Posterior cingulate gyrus (tissue), 11 donors: ENCODE data around the gene ADRA2B.
A peak's percentile ranks its signal among the peaks of the same experiment; 100 is the strongest.

Experiments used
- DNase-seq, 10 donors: peaks; one replicate each; pipeline versions ENCODE4 v3.0.0 to v3.0.0-alpha.2; 2020 to 2021; ENCODE audit warnings: mixed read lengths in 3 of 10
- intact Hi-C: fragments of 100-400 bp; cut with DNase I; formaldehyde crosslinking; loops from one replicate; pipeline ENCODE4 v1.15.1; 2023

Gene ADRA2B

DNA sequence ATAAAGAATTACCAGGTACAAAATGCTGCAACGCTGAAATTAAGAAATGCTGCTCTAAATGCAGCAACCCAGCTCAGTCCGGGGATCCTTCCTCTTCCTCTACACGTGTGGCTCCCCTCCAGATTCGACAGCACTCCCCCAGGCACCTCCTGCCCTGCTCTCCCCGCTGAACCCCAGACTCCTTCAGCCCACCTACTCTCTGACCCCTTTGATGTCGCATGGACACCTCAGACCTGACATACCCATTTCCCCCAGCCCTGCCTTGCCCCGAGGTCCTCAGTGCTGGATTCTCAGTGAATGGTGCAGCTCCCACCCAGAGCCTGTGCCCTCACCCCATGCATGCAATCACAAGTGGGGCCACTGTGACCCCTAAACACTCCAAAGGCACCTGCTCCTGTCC is 4.6 kb upstream of the ADRA2B start:
- intact Hi-C loops: no loop called here
- peak in 3 of 10 donors; percentile 8 to 63 (median 18) for DNase-seq

DNA sequence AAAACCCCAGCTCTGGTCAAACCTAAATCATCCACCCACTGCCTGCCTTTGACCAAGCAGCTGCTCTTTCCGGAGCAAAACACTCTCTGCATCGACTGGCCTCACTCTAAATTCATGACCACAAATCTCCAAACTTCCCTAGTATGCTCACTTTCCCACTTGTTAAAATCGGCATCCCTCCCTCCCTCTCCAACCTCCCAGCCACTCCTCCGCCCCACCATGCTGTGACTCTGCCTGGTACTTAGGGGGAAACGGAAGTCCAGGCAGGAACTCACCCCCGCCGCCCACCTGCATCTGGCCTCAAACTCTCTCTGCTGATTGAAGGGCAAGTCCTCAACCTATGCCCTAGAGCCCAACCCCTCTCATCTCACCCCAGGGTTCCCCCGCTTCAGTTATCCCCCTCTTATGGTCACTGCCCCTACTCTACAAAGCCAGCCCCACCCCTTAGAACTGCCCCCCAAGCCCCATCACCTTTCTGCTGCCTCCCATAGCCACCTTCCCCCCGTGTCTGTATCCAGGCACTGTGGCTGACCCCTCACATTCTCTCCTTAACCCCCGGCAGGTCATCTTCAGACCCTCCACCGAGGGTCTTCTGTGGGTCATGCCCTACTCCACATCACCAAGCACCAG is 3.8 kb upstream of the ADRA2B start:
- intact Hi-C loops: no loop called here
- peak in 3 of 10 donors; percentile 30 to 76 (median 43) for DNase-seq

DNA sequence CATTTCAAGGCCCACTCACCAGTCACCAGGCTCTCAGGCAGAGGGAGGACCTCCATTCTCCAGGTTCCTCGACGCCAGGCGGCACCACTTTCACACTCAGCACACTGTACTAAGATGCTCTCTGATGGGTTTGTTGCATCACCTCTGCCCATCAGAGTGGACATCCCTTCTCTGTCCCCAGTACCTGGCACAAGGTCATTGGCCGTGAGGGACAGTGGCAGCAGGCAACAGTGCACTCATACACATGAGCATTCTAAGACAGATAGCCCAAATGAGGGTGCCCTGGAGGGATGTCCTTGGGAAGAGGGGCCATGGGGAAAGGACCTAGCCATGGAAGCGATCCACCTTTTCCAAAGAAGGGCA is 3.0 kb upstream of the ADRA2B start:
- intact Hi-C loops: loop anchor here (5.0 to 10.0 kb wide), 3 partner anchors 47 to 125 kb away; partner anchors contain the start of gene ANKRD36C
- DNase-seq: peak in 2 of 10 donors; percentile 27 to 40

DNA sequence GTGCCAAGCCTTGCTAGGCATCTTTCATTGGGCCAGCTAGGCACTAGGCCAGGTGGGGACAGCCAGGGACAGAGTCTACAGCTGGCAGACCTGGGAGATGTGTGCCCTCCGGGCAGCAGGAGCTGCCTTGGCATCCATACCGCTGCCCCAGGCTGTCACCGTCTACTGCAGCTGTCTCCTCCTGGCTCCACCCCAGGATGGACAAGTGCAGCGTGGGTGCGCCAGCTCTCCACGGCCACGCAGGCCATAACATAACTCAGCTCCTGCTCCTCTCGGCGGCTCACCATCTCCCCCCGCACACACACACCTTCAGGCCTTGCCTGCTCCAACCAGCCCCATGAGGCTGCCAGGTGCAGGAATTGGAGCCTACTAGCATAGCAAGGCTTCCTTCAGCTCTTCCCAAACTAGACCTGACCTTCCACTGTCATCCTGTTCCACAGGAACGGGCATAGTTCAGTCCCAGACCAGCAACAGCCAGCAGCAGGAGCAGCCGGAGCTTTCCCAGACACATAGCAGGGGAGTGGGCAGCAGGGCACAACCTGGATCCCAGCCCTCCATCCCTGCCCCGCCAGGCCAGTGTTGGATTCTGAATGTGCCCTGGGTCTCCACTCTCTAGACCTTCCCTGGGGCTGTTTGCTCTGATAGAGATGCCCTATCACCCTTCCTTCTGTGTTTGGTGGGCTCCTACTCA is 2.5 kb upstream of the ADRA2B start:
- DNase-seq: peak in 3 of 10 donors; percentile 50 to 82 (median 71)
- intact Hi-C loops: loop anchor here (5.0 to 10.0 kb wide), 3 partner anchors 47 to 124 kb away; partner anchors contain the start of gene ANKRD36C

DNA sequence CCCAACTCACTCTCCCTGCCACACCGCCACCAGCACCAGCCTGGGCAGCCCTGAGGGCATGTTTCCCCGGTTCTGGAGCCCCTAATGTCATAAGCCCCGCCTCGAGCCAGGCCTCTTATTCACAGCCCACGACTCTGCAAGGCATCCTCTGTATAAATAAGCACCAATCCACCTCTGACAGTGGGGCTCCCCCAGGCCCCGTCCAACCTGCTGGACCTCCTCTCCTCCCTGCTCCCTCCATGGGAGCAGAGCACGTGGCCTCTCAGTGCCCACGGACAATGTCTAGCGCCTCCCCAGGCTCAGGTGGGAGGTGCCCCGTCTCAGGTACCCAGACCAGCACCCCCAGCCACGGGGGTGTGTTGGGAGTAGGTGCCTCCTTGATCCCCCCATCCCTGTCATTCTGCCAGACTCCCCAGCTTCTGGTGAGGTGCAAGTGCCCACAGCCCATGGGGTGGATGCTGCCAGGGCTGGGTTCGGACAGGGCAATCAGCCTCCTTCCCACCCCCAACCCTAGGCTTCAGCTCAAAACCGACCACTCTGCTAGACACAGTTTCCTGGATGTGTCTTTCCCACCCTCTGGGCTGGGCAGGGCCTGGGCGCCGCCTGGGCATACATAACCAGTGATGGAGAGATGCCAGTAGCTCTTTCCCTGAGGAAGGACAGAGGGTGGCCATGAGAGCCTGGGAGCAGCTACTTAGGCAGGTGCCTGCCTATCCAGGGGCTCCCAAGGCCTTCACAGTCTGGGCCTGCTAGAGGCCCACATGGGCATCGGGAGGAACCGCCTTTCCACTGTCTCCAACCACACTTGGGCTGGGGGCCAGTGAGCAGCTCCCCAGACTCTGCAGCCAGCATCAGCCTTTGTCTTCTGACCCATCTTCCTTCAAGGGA is 1.6 kb upstream of the ADRA2B start:
- DNase-seq: peak in 3 of 10 donors; percentile 41 to 77 (median 76)
- intact Hi-C loops: loop anchor here (5.0 to 10.0 kb wide), 3 partner anchors 46 to 123 kb away; partner anchors contain the start of gene ANKRD36C

DNA sequence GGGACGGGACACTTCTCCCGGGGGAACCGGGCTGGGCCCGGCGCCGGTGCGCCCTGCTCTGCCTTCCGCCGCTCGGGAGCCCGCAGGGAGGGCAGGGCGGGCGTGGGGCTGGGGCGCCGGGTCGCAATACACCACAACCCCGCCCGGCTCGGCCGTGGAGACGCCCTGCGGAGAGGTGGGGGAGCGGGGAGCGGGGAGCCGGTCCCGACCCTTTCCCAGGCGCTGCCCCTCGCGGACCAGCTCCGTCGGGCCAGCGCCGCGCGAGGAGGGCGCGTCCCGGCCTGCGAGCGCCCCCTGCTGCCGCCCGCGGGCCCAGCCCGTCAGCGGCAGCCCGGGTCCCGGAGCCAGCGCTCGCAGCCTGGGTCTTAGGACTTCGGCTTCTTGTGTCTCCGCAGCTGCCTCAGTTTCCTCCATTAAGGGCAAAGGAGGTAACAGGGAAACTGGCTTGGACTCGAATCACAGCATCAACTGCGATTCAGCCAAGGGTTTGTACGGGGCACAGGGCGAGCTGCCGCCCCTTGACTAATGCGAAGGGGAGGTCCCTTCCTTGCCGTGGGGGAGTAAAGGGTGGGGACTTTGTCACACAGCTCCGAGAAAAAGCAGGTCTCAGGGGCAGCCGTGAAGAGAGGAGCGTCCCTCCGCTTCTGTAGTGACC is 635 bp upstream of the ADRA2B start:
- DNase-seq: peak in 7 of 10 donors; percentile 27 to 92 (median 67)
- intact Hi-C loops: loop anchor here (5.0 to 10.0 kb wide), 3 partner anchors 45 to 122 kb away; partner anchors contain the start of gene ANKRD36C

DNA sequence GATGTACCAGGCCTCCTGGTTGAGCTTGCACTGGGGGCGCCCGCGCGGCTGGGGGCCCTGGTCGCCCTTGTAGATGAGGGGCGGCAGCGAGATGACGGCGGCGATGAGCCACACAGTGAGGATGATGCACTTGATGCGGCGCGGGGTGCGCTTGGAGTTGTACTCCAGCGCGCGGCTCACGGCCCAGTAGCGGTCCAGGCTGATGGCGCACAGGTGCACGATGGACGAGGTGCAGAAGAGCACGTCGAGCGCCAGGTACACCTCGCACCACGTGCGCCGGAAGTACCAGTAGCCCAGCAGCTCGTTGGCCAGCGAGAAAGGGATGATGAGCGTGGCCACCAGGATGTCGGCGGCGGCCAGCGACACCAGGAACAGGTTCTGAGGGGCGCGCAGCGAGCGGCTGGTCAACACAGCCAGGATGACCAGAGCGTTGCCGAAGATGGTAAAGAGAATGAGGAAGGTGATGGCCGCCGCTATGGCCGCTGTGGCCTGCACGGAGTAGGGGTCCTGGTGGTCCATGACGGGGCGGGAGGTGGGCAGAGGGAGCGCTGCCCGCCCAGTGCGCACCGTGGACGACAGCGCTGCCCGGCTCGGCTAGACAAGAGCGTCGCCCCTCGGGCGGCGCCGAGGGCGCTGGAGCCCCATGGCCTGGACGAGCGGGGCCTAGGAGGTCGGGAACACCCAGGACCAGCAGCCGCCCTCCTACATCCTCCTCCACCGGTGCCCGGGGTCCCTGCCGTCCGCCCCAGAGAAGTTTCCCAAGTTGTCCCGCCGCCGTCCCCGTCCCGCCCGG is 544 bp downstream of the ADRA2B start:
- peak in 3 of 10 donors; percentile 47 to 80 (median 70) for DNase-seq
- intact Hi-C loops: loop anchor here (5.0 to 10.0 kb wide), 3 partner anchors 44 to 121 kb away; partner anchors contain the start of gene ANKRD36C

DNA sequence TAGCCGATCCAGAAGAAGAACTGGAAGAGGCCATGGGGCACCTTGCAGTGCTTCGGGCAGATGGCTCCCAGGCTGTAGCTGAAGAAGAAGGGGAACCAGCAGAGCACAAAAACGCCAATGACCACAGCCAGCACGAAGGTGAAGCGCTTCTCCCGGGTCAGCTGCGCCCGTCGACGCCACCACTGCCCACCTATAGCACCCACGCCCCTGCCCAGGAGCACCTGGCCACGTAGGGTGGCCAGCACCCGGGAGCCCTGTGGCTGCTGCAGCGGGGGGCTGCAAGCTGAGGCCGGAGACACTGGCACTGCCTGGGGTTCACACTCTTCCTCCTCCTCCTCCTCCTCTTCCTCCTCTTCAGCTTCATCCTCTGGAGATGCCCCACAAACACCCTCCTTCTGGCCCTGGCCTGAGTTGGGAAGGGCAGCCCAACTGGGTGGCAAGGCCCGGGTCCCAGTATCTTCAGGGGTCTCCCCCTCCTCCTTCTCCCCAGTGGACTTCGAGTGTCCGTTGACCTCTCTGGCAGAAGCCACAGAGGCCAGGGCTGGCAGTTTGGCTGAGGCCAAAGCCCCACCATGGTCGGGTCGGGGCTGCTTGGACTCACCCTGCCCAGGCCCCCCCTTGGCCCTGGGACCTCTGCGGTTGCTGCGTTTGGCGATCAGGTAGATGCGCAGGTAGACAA is 1.3 kb downstream of the ADRA2B start:
- peak in 3 of 10 donors; percentile 59 to 70 (median 61) for DNase-seq
- intact Hi-C loops: loop anchor here (5.0 to 10.0 kb wide), 3 partner anchors 43 to 120 kb away; partner anchors contain the start of gene ANKRD36C

DNA sequence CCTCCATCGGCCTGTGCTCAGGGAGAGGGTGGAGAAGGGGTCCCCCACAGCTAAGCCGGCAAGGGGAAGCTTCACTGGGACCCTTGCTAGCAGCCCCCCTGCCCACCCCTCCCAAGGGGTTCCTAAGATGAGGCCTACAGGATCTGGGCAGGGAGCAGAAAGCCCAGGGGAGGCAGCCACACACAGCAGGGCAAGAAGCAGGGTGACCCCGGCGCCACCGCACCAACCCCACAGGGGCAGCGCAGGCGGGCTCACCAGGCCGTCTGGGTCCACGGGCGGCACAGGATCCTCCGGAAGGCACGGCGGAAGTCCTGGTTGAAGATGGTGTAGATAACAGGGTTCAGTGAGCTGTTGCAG is 1.8 kb downstream of the ADRA2B start:
- intact Hi-C loops: loop anchor here (10.0 kb wide), 2 partner anchors 90 to 120 kb away; partner anchors contain the start of gene ANKRD36C
- peak in 1 of 10 donors; percentile 85 for DNase-seq

DNA sequence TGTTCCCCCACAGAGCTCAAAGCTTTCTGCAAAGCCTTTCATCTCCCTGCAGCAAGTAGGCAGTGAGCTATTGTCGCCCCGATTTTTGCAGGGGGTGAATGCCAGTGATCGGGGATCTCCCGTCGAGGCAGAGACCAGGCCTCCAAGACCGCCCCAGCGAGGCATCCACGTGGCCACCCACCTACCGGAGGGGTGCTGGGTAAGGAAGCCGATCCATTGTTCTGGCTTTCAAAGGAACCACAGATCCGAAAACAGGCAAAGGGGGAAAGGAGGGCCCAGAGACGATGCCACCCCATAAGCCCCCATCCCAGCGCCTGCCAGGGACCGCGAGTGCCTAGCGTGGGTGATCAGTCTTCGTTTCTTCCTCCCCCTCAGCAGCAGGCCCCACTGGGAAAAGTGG is 2.4 kb downstream of the ADRA2B start:
- intact Hi-C loops: loop anchor here (10.0 kb wide), 2 partner anchors 89 to 119 kb away; partner anchors contain the start of gene ANKRD36C

DNA sequence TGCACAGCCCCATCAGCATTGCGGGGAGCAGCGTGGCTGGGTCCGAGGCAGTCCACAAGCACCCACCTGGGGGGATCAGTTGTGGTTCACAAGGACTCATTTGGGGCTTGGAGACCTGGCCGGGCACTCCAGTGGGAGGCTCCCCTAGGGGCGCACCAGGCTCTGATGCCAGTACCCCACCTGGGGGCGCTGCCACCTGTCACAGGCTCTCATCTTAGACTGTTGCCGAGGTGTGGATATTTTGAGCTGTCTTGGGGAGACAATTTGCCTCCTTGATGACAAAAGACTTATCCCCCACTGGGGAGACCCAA is 3.0 kb downstream of the ADRA2B start:
- peak in 3 of 10 donors; percentile 37 to 62 (median 58) for DNase-seq
- intact Hi-C loops: loop anchor here (10.0 kb wide), 2 partner anchors 89 to 119 kb away; partner anchors contain the start of gene ANKRD36C

More for the DNA sequence above, 2.4 kb downstream of the ADRA2B start:
- peak in 3 of 10 donors; percentile 43 to 71 (median 52) for DNase-seq

DNA sequence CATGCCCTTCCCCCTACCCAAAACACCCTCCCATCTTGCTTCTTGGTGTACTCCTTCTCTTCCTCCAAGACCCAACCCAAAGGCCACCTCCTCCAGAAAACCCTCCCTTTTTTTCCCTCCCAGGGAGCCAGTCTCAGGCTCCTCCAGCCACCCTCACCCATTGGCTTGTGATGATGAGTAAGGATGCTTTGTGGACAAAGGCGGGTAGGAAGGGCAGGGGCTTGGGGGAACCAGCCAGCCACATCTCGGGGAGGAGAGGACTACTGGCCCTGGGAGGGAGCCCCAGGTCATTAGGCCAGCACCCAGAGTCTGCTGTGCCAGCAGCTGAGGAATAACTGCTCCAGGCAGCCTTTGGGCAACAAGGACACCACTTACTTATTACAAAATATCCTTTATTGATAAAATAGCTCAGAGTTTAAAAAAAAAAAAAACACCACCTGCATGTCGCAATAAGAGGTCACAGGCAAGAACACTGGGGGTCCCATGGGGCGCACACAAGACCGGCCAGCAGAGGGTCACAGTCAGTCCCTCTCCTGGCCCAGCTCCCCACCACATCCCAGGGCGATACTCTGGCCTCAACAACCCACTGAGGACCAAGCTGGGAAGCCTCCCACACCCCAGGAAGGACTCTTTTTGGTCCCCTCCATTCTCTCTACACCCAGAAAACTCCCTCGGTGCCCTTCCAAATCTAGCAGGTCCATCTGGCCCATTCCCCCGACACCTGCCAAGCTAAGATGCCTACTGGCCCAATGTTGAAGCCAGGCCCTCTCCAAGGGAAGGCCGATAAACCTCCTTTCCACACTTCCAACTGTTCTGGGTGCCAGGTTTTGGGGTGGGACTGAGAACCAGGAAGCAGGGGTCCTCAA is 3.6 kb downstream of the ADRA2B start:
- DNase-seq: peak in 3 of 10 donors; percentile 37 to 78 (median 71)
- intact Hi-C loops: loop anchor here (10.0 kb wide), 2 partner anchors 88 to 118 kb away; partner anchors contain the start of gene ANKRD36C

DNA sequence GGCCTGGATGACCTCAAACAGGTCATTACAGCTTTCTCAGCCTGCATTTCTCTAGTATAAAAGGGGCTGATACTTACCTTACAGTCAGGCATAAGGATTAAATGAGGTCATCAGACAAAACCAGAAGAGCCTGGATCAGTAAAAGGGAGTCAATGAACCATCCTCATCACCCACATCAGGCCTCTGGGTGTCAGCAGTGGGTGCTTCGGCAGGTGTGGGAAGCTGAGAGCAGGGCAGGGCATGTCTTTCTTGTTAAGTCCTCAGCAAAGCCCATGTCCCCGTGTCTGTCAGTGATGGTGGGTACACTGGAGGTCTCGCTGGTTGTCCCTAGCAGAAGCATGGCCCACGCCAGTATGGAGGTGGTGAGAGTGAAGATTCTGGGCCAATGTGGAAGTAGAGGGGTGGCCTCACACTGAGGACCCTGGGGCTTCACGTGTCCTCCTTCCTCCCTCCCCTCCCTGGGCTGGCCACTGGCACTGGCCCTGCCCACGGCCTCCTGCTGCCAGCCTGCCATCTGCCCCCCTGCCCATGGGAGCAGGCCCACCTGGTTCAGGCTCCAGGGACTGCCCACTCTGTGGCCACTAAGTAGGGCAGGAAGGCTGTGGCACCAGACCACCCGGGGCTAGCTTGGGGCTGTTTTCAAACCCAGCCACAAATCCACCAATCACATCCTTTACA is 4.4 kb downstream of the ADRA2B start:
- intact Hi-C loops: loop anchor here (10.0 kb wide), 2 partner anchors 87 to 117 kb away; partner anchors contain the start of gene ANKRD36C

DNA sequence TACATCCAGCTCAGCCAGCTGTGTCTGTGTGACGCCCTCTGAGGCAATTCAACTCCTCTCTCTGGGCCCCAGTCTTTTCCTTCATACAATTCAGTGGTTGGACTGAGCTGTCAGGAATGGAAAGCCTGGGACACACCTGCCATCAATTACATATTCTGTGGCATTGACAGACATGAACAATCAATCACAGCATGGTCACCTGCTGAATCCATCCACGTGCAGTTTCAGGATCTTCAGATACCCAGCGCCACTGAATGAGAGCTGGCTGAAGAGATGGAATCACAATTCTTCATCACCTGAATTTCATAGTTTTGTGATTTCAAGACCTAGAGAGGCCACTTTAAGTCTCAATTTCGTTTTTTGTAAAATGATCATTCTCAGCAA is 5.1 kb downstream of the ADRA2B start:
- no peak for DNase-seq
- intact Hi-C loops: loop anchor here (10.0 kb wide), 2 partner anchors 86 to 116 kb away; partner anchors contain the start of gene ANKRD36C

More for the DNA sequence above, 4.4 kb downstream of the ADRA2B start:
- peak in 3 of 10 donors; percentile 43 to 60 (median 43) for DNase-seq

DNA sequence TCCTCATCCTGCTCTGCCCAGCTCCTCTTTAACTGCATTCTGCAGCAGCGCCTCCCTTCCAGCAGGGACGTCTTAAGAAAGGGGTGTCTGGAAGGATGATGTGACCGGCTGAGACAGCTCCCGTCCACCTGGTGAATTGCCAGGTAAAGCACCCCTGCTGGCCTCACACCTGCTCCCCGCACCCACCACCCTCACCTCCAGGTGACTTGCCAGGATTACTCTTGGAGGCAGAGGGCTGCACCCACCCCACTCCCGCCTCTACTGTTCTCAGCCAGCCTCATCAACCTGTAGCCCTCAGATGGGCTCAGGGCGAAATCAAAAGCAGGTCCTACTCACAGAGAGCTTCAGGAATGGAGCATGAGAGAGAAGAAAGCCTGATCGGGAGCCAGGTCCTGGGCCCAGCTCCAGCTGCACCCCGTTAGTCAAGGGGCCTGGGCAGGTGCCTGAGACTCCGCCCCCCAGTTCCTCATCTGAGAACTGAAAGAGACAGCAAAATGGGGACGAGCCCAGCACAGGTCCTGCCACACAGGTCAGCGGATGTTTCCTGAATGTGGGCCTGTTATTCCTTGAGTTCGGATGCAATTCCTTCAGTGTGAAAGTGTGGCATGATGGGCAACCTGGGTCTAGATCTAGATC is 5.6 kb downstream of the ADRA2B start:
- intact Hi-C loops: loop anchor here (10.0 kb wide), 2 partner anchors 86 to 116 kb away; partner anchors contain the start of gene ANKRD36C
- peak in 4 of 10 donors; percentile 5 to 75 (median 54) for DNase-seq
